K562 (cell line): ENCODE data around the gene SYNPR.

Experiments used
- CBX2 ChIP-seq: fragments of 200-600 bp; sonication (generic); IDR thresholded peaks from one replicate; pipeline ENCODE4 v1.6.1; 2012; ENCODE audit warnings: mild to moderate bottlenecking, low read length, inconsistent platforms; ENCODE audit not compliant: insufficient read depth, poor library complexity, severe bottlenecking
- HNRNPL ChIP-seq: fragments of 200-400 bp; formaldehyde crosslinking; IDR thresholded peaks from 2 replicates; pipeline ENCODE4 v1.6.1; 2017; ENCODE audit warnings: low read depth, mild to moderate bottlenecking, low read length
- SMARCE1 ChIP-seq: fragments of 450-650 bp; IDR thresholded peaks from 2 replicates; pipeline ENCODE4 v1.7.1; 2016; ENCODE audit warnings: mild to moderate bottlenecking
- ZNF253 ChIP-seq: fragments of 250-450 bp; sonication (Bioruptor Pico); conservative IDR thresholded peaks from 2 replicates; pipeline ENCODE4 v1.6.1; 2021; ENCODE audit warnings: mild to moderate bottlenecking
- TF ChIP-seq, protein P1 (sequence below), 2 experiments: fragments of 250-450 bp in 1 of 2; fragments of 450-650 bp in 1 of 2; sonication (Bioruptor Pico) in 1 of 2; IDR thresholded peaks; 2 replicates each; pipeline versions ENCODE4 v1.6.1 to v1.8.0; 2016 to 2021; ENCODE audit warnings: mild to moderate bottlenecking in 2 of 2, moderate library complexity in 2 of 2, missing compliant biosample characterization in 1 of 2, missing genetic modification characterization in 1 of 2

DNA sequence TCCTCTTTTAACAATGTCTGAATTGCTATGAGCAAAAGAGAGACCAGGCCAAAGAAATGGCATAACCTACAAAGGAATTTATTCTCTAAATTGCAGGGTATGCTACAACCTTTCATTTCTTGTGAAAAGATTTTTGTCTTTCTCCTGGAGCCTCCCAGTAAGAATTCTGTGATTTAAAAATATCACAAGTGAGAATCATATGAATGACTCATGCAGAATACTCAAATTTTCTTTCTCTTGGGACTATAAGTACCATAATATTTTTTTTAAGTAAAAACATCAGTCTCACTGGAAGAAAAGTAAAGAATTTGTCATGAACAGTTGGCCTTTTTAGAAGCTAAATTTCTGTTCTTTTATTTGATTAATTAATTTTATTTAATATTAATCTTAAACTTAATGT, 26.3 kb downstream of the SYNPR start:
- TF ChIP-seq HNRNPL (no peak), SMARCE1 (no peak), CBX2 (no peak), ZNF253 (no peak)
- TF ChIP-seq, protein P1, sequence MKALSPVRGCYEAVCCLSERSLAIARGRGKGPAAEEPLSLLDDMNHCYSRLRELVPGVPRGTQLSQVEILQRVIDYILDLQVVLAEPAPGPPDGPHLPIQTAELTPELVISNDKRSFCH (CRISPR knock-in tag; IDR thresholded peaks at IDR 0.05) = no peak
- TF ChIP-seq, protein P1 (tag; IDR thresholded peaks at IDR 0.05) = no peak
